HepG2 (cell line): ENCODE measurements around the gene MCM3. TPM values are rescaled to one million over a fixed set of nuclear protein-coding genes. Genes with fewer than 3 reads are reported as not detected.

Experiments used
- BRF2 ChIP-seq: sonication (generic); formaldehyde crosslinking; IDR thresholded peaks from 2 replicates; pipeline ENCODE4 v1.8.1; 2022; ENCODE audit warnings: mild to moderate bottlenecking, missing genetic modification reagents
- HNF4A ChIP-seq: sonication (generic); formaldehyde crosslinking; IDR thresholded peaks from 2 replicates; pipeline ENCODE4 v1.4.0; 2020; ENCODE audit warnings: missing genetic modification reagents
- IRF2 ChIP-seq: IDR thresholded peaks from 2 replicates; pipeline ENCODE4 v1.6.1; 2018; ENCODE audit warnings: missing genetic modification reagents, missing compliant biosample characterization
- MYPOP ChIP-seq: sonication (generic); formaldehyde crosslinking; IDR thresholded peaks from 2 replicates; pipeline ENCODE4 v1.8.1; 2023; ENCODE audit warnings: mild to moderate bottlenecking, moderate library complexity, missing genetic modification reagents
- NR2F6 ChIP-seq, 2 experiments: IDR thresholded peaks; 2 replicates each; pipeline ENCODE4 v1.6.1; 2016; ENCODE audit warnings: antibody characterized with exemption in 1 of 2, mild to moderate bottlenecking in 1 of 2
- PRDM10 ChIP-seq: sonication (generic); formaldehyde crosslinking; IDR thresholded peaks from 2 replicates; pipeline ENCODE4 v1.4.0; 2020; ENCODE audit warnings: low read depth, missing genetic modification reagents
- SIX1 ChIP-seq: sonication (generic); formaldehyde crosslinking; IDR thresholded peaks from 2 replicates; pipeline ENCODE4 v1.4.0; 2020; ENCODE audit warnings: missing genetic modification reagents, borderline replicate concordance
- TFE3 ChIP-seq: IDR thresholded peaks from 2 replicates; pipeline ENCODE4 v1.6.1; 2016
- ZBTB2 ChIP-seq: sonication (generic); formaldehyde crosslinking; IDR thresholded peaks from 2 replicates; pipeline ENCODE4 v1.8.0; 2022; ENCODE audit warnings: low read depth, missing genetic modification reagents
- ZBTB43 ChIP-seq: sonication (generic); formaldehyde crosslinking; conservative IDR thresholded peaks from 2 replicates; pipeline ENCODE4 v1.4.0; 2020; ENCODE audit warnings: missing genetic modification reagents
- ZFP90 ChIP-seq: sonication (generic); formaldehyde crosslinking; IDR thresholded peaks from 2 replicates; pipeline ENCODE4 v1.8.0; 2022; ENCODE audit warnings: missing genetic modification reagents, mild to moderate bottlenecking, inconsistent platforms, borderline replicate concordance
- ZNF331 ChIP-seq: sonication (generic); formaldehyde crosslinking; IDR thresholded peaks from 2 replicates; pipeline ENCODE4 v1.4.0; 2020; ENCODE audit warnings: missing genetic modification reagents
- ZNF382 ChIP-seq: sonication (generic); formaldehyde crosslinking; IDR thresholded peaks from 2 replicates; pipeline ENCODE4 v1.5.0; 2020; ENCODE audit warnings: missing genetic modification reagents, mild to moderate bottlenecking, borderline replicate concordance
- ZNF512B ChIP-seq: sonication (generic); formaldehyde crosslinking; IDR thresholded peaks from 2 replicates; pipeline ENCODE4 v1.5.1; 2020; ENCODE audit warnings: missing genetic modification reagents, mild to moderate bottlenecking, borderline replicate concordance
- ZNF567 ChIP-seq: sonication (generic); formaldehyde crosslinking; IDR thresholded peaks from 2 replicates; pipeline ENCODE4 v1.8.1; 2023; ENCODE audit warnings: mild to moderate bottlenecking, missing genetic modification reagents, borderline replicate concordance
- polyA plus RNA-seq, 8 experiments: library from polyadenylated mRNA; depleted of rRNA in 3 of 8; stranded (reverse) in 7 of 8; unstranded in 1 of 8; fragments of >200 nt; fragmentation: Illumina TruSeq in 4 of 8; extraction: Trizol in 4 of 8; gene quantifications; 2 replicates each; pipeline versions ENCODE4 v1.2.1 to v1.2.3, GENCODE V29; 2011 to 2016; ENCODE audit warnings: low read depth in 4 of 8, missing spikeins in 1 of 8, mixed read lengths in 1 of 8; ENCODE audit not compliant: insufficient read depth in 1 of 8
- total RNA-seq, 5 experiments: library from RNA; depleted of rRNA; stranded (reverse); fragments of >200 nt; fragmentation: Illumina TruSeq; extraction: Trizol; gene quantifications; 2 replicates each; pipeline ENCODE4 v1.2.3, GENCODE V29; 2016; ENCODE audit warnings: low read depth in 1 of 5

Gene MCM3
- total and polyA plus RNA-seq, 2 of the 13 experiments (the other 11 are each of a cell fraction or from before 2014, with no cell fraction given) = 164 to 288 TPM

- TF ChIP-seq ZNF331 (peak; percentile 62), NR2F6 (IDR thresholded peaks at IDR 0.05) (peak; percentile 52), NR2F6 (CRISPR knock-in tag; IDR thresholded peaks at IDR 0.05) (peak; percentile 54), SIX1 (CRISPR knock-in tag) (peak; percentile 56; the same call in 1 of the 2 replicates), TFE3 (peak; percentile 47; the same call in 1 of the 2 replicates), ZBTB43 (0 out of 2 replicates have a peak, but pooled peaks have one; percentile 25), ZBTB2 (CRISPR knock-in tag) (no peak), HNF4A (CRISPR knock-in tag) (peak; percentile 41; the same call in 1 of the 2 replicates), MYPOP (CRISPR knock-in tag) (no peak), ZNF382 (no peak), BRF2 (no peak), IRF2 (CRISPR knock-in tag) (peak; percentile 45; the same call in 1 of the 2 replicates), ZFP90 (0 out of 2 replicates have a peak, but pooled peaks have one; percentile 56), ZNF512B (0 out of 2 replicates have a peak, but pooled peaks have one; percentile 2), ZNF567 (CRISPR knock-in tag) (no peak), PRDM10 (peak; percentile 50; the same call in 1 of the 2 replicates)
Observed at GRCh38 chr6:52328303-52328662, 43.7 kb upstream of the MCM3 start (continued).
